ENCODE measurements around the gene UNC5A.
"Not testable (repeated sequence)": the region's sequence is repeated elsewhere in the genome, so short reads cannot be mapped to it uniquely, and the experiment has no call there.

Gene UNC5A

DNA sequence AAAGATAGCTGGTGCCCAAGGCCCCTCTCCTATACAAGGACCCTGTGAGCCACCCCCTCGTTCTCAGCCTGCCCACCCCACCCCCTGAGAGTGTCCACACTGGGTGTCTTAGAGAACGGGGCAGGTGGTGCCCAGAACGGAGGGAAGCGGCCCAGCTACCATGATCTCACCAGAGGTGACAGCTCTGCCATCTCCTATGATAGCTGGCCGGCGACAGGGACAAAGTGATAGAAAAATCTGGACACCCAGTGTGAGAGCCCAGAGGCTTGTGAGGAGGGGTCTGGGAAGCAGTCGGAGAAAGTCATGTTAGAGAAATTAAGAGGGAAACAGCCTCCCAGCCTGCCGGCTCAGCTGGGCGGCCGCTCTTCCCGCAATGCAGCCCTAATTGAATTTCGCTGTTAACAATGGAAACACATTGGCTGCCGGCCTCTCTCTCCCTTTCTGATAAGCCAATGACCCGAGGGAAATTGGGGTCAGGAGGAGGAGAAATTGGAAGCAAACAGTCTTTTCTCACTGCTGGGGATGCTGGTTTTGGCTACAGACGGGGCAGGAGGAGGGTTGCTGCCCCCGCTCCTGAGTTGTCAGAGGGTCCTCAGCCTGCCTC is 56.5 kb downstream of the UNC5A start:
- DNase-seq: no peak

- DNase-seq: no peak
Measured at GRCh38 chr5:176868126-176868525, 57.8 kb downstream of the UNC5A start.

GRCh38 chr5:176868731-176869130 is 58.4 kb downstream of the UNC5A start:
- no peak for DNase-seq

DNA sequence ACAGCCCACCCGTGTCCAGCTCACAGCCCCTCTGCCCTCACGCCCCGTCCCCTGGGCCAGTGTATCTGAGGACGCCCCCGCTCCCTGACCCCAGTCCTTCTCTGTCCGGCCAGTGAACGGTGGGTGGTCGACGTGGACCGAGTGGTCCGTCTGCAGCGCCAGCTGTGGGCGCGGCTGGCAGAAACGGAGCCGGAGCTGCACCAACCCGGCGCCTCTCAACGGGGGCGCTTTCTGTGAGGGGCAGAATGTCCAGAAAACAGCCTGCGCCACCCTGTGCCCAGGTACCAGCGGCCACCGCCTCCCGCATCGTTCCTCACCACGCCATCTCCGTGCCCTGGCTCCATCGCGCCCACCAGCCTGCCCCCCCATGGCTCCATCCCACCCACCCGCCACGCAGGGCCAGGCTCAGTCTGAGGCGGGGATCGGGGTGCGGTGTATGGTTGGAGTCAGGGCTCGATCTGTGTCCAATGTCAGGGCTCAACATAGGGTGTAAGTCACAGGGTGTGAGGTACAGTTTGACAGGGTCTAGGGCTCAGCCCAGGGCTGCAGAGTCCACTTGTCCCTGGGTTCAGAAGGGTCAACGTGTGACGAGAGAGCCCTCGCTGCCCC is 59.2 kb downstream of the UNC5A start:
- DNase-seq: no peak

- DNase-seq: no peak
Measured at GRCh38 chr5:176870110-176870591, 59.8 kb downstream of the UNC5A start.

- DNase-seq: not testable (repeated sequence)
Measured at GRCh38 chr5:176870644-176871043, 60.3 kb downstream of the UNC5A start.

GRCh38 chr5:176872586-176872985 is 62.2 kb downstream of the UNC5A start:
- not testable (repeated sequence) for DNase-seq

- not testable (repeated sequence) for DNase-seq
Measured at GRCh38 chr5:176873011-176873410, 62.7 kb downstream of the UNC5A start.

- DNase-seq: no peak
Measured at GRCh38 chr5:176873541-176874172, 63.3 kb downstream of the UNC5A start.

GRCh38 chr5:176874198-176874780 is 63.9 kb downstream of the UNC5A start:
- DNase-seq: no peak

GRCh38 chr5:176875014-176875550 is 64.7 kb downstream of the UNC5A start:
- no peak for DNase-seq

DNA sequence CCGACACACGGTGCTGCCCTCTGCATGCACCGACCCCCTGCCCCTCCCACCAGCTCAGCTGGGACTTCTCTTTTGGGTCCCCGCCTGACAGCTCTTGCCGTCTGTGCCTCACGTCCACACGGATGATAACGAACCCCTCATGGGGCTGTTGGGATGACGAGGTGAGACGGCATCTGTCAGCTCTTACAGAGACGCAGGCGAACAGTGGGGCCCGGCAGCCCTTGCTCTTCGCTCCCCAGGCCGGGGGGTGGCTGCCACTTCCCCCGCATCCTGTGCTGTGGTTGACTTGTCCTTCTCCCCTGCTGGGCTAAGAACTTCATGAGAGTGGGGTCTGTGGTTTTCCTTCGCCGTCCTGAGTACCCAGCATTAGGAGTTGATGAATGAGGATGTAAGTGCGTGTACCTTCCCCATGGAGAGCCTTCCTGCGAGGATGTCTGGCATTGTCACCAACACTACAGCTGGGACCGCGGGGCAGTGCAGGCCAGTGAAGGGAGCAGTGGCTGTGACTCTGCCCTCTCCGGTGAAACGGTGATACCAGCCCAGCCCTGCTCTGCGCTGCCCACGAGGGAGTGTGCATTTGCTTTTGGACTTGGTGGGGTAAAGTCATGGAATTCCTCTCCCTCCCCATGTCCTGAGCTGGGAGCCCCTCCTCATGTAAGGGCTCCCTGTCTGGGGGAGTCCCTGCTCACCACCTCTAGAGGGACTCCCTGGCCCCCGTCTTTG is 65.6 kb downstream of the UNC5A start:
- no peak for DNase-seq

DNA sequence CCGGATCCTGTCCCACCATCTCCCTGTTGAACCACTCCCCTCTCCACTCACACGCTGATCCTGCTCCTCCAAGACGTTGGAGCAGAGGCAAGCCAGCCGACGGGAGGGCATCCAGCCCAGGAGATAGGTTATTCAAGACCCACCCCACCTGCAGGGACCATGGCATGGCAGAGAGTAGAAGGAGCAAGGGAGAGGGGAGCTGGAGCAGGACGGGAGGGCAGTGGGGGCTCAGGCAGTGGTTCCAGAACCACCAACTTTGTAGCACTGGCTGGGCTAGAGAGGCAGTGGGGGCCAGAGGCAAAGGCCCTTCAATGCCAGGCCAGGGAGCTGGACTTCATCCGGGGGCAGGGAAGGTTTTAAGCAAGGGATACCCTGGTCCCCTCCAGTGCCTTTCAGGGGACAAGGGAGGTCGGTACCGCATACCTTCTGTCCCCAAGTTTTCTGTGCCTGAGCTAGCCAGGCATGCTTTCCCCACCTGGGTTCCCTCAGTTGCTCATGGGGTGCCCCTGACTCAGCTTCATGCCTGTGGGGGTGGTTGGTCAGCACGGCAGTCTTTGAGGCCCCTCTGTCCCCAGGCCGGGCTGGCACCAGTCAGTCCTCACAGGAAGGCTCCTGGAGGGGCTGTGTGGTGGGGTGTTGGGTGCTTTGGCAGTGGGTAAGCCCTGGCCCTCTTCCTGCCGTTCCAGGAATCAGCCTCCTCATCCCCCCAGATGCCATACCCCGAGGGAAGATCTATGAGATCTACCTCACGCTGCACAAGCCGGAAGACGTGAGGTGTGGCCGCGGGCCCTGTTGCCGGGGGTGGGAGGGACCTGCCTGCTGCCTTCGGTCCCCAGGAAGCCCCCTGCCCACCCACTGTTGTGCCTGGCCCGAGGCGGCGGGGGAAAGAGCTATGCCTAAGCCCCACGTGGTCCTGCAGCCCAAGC is 66.4 kb downstream of the UNC5A start:
- no peak for DNase-seq

DNA sequence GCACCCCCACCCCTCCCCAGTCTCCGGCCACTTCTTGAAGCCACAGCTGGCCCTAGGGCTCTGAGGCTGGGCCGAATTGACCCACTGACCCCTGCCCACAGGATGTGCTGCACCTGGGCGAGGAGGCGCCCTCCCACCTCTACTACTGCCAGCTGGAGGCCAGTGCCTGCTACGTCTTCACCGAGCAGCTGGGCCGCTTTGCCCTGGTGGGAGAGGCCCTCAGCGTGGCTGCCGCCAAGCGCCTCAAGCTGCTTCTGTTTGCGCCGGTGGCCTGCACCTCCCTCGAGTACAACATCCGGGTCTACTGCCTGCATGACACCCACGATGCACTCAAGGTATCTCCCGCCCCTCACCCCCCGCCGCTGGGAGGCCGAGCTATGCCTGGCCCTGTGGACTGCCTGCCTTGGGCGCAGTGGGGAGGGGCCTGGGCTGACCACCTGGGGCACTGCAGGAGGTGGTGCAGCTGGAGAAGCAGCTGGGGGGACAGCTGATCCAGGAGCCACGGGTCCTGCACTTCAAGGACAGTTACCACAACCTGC is 67.5 kb downstream of the UNC5A start:
- DNase-seq: no peak

DNA sequence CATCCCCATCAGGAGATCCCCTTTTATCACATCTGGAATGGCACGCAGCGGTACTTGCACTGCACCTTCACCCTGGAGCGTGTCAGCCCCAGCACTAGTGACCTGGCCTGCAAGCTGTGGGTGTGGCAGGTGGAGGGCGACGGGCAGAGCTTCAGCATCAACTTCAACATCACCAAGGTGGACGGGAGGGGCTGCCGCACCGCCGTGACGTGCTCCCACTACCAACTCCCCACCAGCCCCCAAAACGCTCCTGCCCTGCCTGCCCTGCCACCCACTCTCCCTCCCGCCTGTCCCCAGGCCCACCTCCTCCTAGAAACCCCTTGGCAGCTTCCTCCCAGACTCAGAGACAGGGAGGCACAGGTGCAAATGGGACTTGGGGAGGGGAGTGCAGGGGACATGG is 68.1 kb downstream of the UNC5A start:
- DNase-seq: no peak

DNA sequence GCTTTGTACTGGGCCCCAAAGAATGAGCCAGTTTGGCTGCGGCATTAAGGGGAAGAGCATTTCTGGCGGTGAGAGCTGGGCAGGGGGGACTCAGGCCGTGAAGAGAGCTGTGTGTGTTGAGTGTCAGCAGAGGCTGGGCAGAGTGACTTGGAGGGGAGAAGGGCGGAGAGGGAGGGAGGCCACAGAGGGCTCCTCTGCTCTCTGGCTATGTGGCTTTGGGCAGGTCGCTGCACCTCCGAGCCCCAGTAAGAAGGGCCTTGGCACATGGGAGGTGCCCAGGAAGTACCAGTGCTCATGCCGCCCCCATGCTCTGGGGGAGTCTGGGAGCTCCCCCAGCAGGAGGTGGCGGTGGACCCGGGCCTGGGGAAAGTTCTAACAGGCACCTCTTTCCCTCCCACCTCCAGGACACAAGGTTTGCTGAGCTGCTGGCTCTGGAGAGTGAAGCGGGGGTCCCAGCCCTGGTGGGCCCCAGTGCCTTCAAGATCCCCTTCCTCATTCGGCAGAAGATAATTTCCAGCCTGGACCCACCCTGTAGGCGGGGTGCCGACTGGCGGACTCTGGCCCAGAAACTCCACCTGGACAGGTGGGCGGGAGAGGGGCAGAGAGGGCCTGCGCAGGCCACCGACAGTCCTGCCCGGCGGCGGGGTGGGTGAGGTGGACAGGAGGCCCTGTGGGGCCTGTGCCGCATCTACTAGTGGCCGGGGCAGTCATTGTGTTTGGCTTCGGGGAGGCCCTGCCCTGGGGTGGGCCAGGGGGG is 68.7 kb downstream of the UNC5A start:
- no peak for DNase-seq

DNA sequence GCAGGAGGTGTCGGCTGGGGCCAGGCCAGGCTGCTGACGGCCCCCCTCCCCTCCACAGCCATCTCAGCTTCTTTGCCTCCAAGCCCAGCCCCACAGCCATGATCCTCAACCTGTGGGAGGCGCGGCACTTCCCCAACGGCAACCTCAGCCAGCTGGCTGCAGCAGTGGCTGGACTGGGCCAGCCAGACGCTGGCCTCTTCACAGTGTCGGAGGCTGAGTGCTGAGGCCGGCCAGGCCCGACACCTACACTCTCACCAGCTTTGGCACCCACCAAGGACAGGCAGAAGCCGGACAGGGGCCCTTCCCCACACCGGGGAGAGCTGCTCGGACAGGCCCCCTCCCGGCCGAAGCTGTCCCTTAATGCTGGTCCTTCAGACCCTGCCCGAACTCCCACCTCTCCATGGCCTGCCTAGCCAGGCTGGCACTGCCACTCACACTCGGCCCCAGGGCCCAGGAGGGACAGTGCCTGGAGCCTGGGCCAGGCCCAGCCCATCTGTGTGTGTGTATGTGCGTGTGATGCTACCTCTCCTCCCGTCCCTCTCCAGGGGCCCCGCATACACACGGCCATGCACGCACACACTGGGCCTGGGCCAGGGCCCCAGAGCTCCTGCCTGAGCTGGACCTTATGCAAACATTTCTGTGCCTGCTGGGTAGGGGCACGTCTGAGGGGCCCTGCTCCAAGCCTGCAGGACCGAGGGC is 69.5 kb downstream of the UNC5A start:
- no peak for DNase-seq

DNA sequence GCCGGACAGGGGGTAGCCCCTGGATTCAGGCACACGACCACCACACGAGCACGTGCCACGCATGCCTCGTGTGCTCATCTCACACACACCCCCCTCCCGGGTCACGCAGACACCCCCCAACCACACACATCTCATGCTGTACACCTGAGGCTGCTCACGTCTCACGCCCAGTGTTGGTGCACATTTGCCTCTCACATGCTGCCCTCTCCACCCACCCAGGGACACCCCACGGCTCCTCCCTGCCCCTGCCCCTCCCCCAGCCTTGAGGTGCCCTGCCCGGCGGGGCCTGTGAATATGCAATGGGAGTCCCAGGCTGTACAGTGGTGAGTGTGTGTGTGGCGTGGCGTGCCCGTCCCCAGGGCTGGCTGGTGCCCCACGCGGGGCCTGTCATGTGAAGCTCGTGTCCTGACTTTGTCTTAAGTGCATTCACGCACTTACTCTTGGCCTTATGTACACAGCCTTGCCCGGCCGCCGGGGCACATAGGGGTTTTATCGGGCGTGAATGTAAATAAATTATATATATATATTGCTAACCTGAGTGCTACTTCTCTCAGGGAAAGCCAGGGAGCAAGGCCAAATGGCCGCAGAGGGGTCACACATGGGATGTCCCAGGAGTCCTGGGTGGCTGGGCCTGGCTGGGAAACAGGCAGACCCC is 70.1 kb downstream of the UNC5A start:
- no peak for DNase-seq

DNA sequence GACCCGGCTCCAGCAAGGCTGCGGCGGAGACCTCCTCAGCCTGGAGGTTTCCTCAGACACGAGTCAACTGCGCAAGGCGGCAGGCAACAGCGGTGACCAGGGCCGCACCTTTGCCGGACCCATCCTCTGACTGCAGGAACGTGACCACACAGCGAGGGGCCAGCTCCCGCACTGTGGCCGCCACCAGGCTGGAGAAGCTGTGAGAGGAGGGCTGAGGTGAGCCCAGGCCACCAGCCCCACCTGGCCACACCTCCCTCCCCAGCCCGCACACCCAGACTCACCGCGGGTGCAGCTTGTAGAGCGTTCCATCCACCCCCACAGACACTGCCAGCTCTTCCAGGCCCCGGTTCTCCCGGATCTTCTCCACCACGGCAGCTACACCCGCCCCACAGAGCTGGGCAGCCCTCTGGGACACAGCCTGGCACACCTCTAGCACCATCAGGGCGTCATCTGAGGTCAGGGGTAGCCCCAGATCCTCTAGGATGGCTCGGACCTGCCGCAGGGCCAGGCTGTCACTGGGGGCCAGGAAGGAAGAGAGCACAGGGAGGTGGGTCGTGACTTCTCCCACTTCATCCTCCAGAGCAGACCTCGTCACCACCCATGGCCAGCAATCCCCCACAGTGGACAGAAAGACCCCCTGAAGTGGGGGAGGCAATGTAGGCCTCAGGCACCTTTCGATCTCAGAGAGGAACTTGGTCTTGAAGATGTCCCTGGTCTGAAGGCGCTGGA is 70.8 kb downstream of the UNC5A start:
- no peak for DNase-seq
